Rectal smooth muscle tissue (tissue), 1 donor: ENCODE measurements around the gene CDYL2.

Source experiments
- H3K27ac ChIP-seq: one replicate; pipeline ENCODE4 v1.7.0; 2013; ENCODE audit warnings: low read depth, low read length, inconsistent platforms
- H3K27me3 ChIP-seq: one replicate; pipeline ENCODE4 v1.7.0; 2013; ENCODE audit warnings: low read length; ENCODE audit not compliant: control insufficient read depth, insufficient read depth
- H3K36me3 ChIP-seq: one replicate; pipeline ENCODE4 v1.7.0; 2013; ENCODE audit warnings: low read length; ENCODE audit not compliant: control insufficient read depth, insufficient read depth
- H3K4me1 ChIP-seq: one replicate; pipeline ENCODE4 v1.7.0; 2013; ENCODE audit warnings: low read length; ENCODE audit not compliant: control insufficient read depth, insufficient read depth
- H3K4me3 ChIP-seq: one replicate; pipeline ENCODE4 v1.7.0; 2013; ENCODE audit warnings: low read length
- H3K9ac ChIP-seq: one replicate; pipeline ENCODE4 v1.7.0; 2013; ENCODE audit warnings: low read length

CDYL2 gene

DNA sequence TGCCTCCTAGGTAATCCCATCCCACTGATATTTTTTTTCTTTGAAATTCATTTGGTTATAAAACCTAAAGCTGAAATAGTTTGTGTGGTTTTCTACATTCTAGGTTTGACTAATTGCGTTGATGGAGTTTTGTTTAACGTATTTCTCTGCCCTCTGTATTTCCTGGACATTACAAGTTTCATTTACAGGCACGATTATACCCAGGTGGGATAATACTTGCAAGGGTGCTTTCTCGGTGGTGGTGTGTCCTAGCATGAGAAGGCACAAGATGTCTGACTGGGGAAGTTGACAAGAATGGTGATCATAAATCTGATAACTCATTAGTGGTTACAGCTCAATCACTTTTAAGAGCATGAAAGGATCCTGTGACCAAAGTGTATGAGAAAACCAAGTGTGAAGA is 218.6 kb downstream of the CDYL2 start:
- H3K4me3 ChIP-seq, result no peak overlapping the region
- no peak overlapping the region for H3K27ac ChIP-seq
- no peaks in the 10 kb centered on the region for H3K27me3 ChIP-seq
- H3K36me3 ChIP-seq, result no peaks in the 10 kb centered on the region
- H3K9ac ChIP-seq, result no peak overlapping the region
- H3K4me1 ChIP-seq, result no peaks in the 10 kb centered on the region

DNA sequence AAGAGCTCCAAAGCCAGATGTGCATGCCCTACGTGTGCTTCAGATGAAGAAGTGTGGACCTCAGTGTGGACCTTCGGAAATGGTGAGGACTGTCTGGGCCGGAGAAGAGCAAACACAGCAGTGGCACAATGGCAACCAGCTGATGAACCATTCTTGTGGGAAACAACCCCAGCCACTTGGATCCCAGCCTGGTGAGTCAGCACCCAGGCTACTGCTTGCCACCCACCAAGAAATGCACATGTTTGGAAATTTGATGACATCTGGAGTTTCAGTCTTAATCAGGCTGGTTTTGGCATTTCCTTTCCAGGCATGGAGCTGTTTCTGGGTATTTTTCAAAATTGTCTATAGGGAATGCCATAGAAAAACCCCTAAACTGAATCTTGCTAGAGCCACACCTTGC is 220.9 kb downstream of the CDYL2 start:
- Histone ChIP-seq H3K36me3 (no peaks in the 10 kb centered on the region), H3K27me3 (no peaks in the 10 kb centered on the region), H3K9ac (no peak overlapping the region), H3K4me1 (no peaks in the 10 kb centered on the region), H3K27ac (no peak overlapping the region), H3K4me3 (no peak overlapping the region)

DNA sequence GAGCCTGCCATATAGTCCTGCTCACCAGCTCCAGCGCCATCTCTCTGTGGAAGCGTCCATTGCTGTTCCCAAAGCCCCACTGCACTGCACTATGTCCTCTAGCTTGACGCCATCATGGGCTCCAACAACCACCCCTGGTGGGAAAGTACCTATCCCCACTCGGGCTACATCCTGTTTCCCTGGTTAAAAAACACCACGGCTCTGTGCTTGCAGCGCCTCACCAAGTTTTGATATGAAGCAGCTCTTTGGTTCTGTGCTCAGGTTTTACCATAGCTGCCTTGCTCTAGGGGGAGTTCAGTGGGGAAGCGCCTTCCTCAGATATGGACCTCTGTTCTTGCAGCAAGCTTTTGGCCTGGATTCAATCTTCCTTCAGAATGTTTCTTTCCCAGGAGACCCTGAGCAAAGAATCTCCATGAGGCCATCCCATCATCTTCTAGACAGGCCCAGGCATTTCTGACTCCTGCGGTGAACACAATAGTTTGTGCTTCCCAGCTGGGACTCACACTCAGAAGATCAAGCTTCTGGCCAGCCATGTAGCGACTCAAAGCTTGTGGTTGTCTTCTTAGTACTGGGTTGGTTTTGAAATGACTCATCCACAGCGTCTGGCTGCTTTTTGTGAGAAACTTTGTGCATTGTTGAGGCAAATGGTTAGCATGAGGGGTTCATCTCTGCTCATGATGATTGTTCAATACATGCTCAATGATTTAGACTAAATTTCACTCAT is 224.1 kb downstream of the CDYL2 start:
- Histone ChIP-seq H3K9ac (no peak overlapping the region), H3K36me3 (no peaks in the 10 kb centered on the region), H3K27ac (no peak overlapping the region), H3K27me3 (no peaks in the 10 kb centered on the region), H3K4me3 (no peak overlapping the region), H3K4me1 (no peaks in the 10 kb centered on the region)

DNA sequence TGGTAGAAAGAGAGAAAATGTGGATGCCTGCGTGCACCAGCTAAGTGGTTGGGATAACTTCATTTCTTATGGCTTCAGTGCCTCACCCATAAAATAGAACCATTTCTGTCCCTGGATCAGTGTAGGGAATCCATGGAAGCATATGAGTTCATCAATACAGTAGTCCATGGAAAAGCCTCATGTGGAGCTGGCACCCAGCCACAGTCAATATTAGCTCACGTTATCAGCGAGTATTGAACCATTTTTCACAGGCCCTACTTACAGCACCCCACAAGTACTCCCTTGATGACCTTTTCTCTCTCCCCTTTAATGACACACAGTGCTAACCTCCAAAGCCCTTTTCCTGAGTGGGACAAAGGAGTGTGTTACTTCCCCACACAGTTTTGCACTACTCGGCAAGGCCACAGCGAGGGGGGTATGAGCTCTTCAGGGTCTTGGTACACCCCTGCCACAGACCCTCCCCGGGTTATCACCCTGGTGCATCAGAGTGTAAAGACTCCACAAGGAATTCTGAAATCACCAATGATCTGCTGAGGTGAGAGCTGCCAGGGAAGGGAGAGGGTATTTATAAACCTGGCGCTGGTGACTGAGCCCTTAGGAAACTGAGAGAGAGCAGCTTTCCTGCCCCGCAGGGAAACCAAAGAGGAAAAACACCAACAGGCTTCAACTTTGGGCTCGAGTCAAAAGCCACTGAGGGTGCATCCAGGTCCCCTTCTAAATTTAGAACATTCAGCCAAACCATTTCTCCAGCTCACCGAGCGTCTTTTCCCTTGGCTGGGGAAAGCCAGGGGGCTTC is 226.7 kb downstream of the CDYL2 start:
- Histone ChIP-seq H3K4me3 (no peak overlapping the region), H3K36me3 (no peaks in the 10 kb centered on the region), H3K27me3 (no peaks in the 10 kb centered on the region), H3K27ac (no peak overlapping the region), H3K9ac (no peak overlapping the region), H3K4me1 (no peaks in the 10 kb centered on the region)

DNA sequence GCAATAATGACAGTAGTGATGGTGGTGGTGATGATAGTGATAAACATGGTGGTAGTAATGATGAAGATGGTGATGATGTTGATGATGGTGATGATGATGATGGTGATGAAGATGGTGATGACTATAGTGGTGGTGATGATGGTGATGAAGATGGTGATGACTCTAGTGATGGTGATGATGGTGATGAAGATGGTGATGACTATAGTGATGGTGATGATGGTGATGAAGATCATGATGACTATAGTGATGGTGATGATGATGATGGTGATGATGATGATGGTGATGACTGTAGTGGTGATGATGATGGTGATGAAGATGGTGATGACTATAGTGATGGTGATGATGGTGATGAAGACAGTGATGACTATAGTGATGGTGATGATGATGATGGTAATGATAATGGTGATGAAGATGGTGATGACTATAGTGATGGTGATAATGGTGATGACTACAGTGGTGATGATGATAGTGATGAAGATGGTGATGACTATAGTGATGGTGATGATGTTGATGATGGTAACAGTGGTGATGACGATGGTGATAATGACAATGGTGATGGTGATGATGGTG is 228.0 kb downstream of the CDYL2 start:
- no peak overlapping the region for H3K4me3 ChIP-seq
- no peaks in the 10 kb centered on the region for H3K27me3 ChIP-seq
- no peaks in the 10 kb centered on the region for H3K36me3 ChIP-seq
- H3K9ac ChIP-seq, result no peak overlapping the region
- no peaks in the 10 kb centered on the region for H3K4me1 ChIP-seq
- H3K27ac ChIP-seq, result no peak overlapping the region

DNA sequence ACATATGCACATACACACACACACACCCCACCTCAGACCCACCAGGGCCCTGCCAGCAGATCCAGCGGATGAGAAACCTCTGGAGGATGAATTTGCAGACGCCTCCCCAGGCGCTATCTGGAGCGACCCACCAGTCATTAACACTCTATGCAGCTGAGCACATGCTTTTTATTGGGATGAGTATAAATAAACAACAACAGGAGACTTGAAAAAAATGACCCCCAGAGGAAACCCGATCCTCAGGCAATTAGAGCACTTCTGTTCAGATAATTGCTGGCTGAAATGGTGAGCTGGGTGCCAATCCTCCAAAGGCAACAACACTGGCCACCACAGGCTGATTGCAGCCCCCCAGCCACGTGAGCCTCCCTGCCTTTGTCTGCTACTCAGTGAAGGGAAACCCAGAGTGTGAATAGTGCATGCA is 230.7 kb downstream of the CDYL2 start:
- Histone ChIP-seq H3K36me3 (no peaks in the 10 kb centered on the region), H3K27ac (no peak overlapping the region), H3K9ac (no peak overlapping the region), H3K27me3 (no peaks in the 10 kb centered on the region), H3K4me1 (no peaks in the 10 kb centered on the region), H3K4me3 (no peak overlapping the region)

DNA sequence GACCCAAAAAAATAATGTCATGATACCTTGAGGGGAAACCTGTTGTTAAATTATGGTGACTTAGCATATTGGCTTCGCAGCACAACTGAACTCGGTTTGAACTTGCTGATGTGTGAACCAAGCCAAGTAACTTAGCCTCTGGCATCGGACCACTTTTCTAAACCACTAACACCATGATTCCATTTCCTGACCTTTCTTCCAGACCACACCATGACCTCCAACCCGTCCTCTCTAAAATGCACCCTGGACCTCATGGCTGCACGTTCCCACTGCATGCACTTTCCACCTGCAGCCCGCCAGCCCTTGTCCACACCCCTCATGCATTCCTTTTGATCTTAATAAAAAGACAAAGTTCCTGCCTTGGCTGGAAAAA is 234.3 kb downstream of the CDYL2 start:
- no peak overlapping the region for H3K27ac ChIP-seq
- H3K36me3 ChIP-seq, result no peaks in the 10 kb centered on the region
- H3K27me3 ChIP-seq, result no peaks in the 10 kb centered on the region
- no peak overlapping the region for H3K4me3 ChIP-seq
- H3K9ac ChIP-seq, result no peak overlapping the region
- H3K4me1 ChIP-seq, result no peaks in the 10 kb centered on the region

DNA sequence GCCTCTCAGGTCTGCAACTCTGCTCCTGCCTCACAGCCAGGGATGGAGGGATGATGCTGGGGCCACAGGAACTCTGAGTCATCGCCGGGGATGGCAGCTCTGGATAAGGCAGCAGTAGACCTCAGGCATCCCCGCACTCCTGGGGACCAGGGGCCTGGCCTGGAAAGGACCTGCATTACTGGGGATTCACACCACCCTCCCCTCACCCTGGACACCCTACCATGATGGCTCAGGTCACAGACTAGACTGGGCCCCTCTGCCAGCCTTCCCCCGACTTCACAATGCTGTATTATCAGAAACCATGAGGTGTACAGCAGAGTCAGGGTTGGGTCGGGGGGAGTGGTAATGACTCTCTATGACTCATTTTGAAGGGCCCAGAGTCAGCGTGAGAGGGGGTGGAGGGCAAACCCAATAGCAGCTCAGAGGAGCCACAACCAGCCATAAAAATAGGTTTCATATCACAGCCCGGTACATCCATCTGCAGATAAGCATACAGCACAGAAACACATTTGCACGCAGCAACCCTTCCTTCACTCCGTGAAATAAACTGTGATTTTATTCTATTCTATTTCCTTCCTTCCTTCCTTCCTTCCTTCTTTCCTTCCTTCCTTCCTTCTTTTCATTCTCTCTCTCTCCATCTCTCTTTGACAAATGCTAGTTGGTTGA is 234.8 kb downstream of the CDYL2 start:
- Histone ChIP-seq H3K36me3 (no peaks in the 10 kb centered on the region), H3K4me1 (no peaks in the 10 kb centered on the region), H3K9ac (no peak overlapping the region), H3K27me3 (no peaks in the 10 kb centered on the region), H3K4me3 (no peak overlapping the region), H3K27ac (no peak overlapping the region)

DNA sequence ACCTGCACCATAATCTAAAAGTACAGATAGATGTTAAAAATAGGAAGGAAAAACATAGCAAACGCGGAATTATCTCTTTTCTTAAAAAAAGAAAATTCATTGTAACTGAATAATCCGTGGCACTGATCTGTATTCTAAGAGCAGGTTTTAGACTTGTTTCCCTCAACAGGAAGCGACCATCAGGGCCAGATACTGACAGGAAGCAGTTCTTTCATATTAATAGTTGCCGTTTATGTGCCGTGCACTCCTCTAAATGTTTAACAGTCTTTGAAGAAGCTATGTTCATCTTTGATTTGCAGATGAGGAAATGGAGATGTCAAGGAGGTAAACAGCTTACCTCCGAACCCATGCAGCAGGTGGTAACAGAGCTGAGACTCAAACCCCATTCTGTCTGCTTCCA is 240.0 kb downstream of the CDYL2 start:
- Histone ChIP-seq H3K27ac (no peak overlapping the region), H3K27me3 (no peaks in the 10 kb centered on the region), H3K36me3 (no peaks in the 10 kb centered on the region), H3K9ac (no peak overlapping the region), H3K4me3 (no peak overlapping the region), H3K4me1 (no peaks in the 10 kb centered on the region)

DNA sequence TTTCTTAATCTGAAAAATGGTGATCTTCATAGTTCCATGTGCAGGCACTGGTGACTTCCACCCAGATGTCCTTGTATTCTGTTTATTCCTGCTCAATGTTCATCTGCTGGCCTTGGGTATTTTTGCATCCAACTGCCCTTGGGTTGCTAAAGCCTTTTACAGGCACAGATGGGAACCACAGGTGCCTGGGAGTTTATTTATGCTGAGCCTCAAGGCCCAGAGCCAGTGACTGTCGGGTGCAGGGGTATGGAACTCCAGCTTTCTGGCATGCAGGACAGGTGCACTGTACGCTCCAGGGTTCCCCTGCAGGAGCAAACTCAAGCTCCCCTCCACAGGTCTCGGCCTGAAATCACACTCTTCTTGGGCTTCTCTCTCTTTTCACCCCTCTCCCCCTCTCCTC is 241.3 kb downstream of the CDYL2 start:
- Histone ChIP-seq H3K27ac (no peak overlapping the region), H3K4me1 (no peaks in the 10 kb centered on the region), H3K4me3 (no peak overlapping the region), H3K9ac (no peak overlapping the region), H3K36me3 (no peaks in the 10 kb centered on the region), H3K27me3 (no peaks in the 10 kb centered on the region)

DNA sequence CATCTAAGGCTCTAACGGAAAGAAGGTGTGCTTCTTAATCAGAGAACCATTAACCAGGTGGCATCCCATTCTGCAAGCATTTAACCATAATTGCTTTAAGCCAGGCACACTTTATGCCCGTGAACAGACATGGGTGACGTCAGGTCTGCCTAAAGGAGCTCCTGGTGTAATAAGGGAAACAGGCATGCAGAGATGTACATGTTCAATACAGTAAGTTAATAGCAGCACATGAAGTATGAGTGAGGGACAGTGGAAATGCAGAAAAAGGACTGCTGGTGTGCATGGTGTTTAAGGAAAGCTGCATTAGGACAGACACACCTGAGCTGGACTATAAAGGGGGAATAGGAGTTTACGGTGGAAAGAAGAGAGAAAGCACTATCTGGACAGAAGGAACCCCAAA is 245.0 kb downstream of the CDYL2 start:
- Histone ChIP-seq H3K27me3 (no peaks in the 10 kb centered on the region), H3K36me3 (no peaks in the 10 kb centered on the region), H3K9ac (no peak overlapping the region), H3K4me3 (no peak overlapping the region), H3K27ac (no peak overlapping the region), H3K4me1 (no peaks in the 10 kb centered on the region)

DNA sequence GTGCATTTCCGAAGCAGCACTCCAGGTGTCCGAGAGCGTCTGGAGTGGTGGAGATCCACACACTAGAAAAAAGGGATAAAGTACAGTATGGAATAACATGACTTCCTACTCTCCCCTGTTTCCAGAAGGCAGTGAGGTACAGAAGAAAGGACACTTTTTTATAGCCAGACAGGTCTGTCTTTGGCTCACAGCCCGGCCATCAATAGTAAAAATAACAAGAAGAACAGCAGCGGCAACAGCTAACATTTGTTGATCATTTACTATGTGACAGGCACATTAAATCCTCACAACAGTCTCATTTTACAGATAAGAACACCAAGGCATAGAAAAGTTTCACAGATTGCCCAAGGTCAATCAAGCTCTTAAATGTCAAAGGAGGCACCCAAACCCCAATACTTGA is 247.4 kb downstream of the CDYL2 start:
- no peak overlapping the region for H3K27ac ChIP-seq
- H3K36me3 ChIP-seq, result no peaks in the 10 kb centered on the region
- H3K4me1 ChIP-seq, result no peaks in the 10 kb centered on the region
- no peaks in the 10 kb centered on the region for H3K27me3 ChIP-seq
- no peak overlapping the region for H3K4me3 ChIP-seq
- no peak overlapping the region for H3K9ac ChIP-seq
